ENCODE results near the gene NHS. TPM values are rescaled to one million over a fixed set of nuclear protein-coding genes. Genes with fewer than 3 reads are reported as not detected.

NHS gene
- total RNA-seq, 1 donor from 2014 or later, result 2.5 TPM

GRCh38 chrX:17595456-17596035 lies 220.5 kb downstream of the NHS start:
- Histone ChIP-seq H3K4me3 (no peak overlapping the region), H3K36me3 (no peaks in the 10 kb centered on the region), H3K9me3 (no peaks in the 10 kb centered on the region), H3K27me3 (no peaks in the 10 kb centered on the region), H3K4me1 (no peaks in the 10 kb centered on the region), H3K27ac (no peak overlapping the region)
- ATAC-seq, result peak; percentile 43
- no peak for TF ChIP-seq CTCF (IDR thresholded peaks at IDR 0.05)
- intact Hi-C loops (cut with DNase I), result no loop called here
- DNase-seq, result no peak

- H3K4me3 ChIP-seq, result no peak overlapping the region
- no peaks in the 10 kb centered on the region for H3K4me1 ChIP-seq
- ATAC-seq, result no peak
- no peaks in the 10 kb centered on the region for H3K9me3 ChIP-seq
- no peak for TF ChIP-seq CTCF (IDR thresholded peaks at IDR 0.05)
- intact Hi-C loops (cut with DNase I), result no loop called here
- H3K36me3 ChIP-seq, result no peaks in the 10 kb centered on the region
- no peak for DNase-seq
- H3K27me3 ChIP-seq, result no peaks in the 10 kb centered on the region
- no peak overlapping the region for H3K27ac ChIP-seq
These were observed 221.1 kb downstream of the NHS start for GRCh38 chrX:17596061-17596460.

- intact Hi-C loops (cut with DNase I), result no loop called here
- Histone ChIP-seq H3K4me1 (no peaks in the 10 kb centered on the region), H3K27ac (no peak overlapping the region), H3K9me3 (no peaks in the 10 kb centered on the region), H3K4me3 (no peak overlapping the region), H3K27me3 (no peaks in the 10 kb centered on the region), H3K36me3 (no peaks in the 10 kb centered on the region)
- ATAC-seq (no peak), DNase-seq (no peak)
- no peak for TF ChIP-seq CTCF (IDR thresholded peaks at IDR 0.05)
These were observed 221.7 kb downstream of the NHS start for GRCh38 chrX:17596546-17597205.

- ATAC-seq (no peak), DNase-seq (no peak)
- Histone ChIP-seq H3K9me3 (no peaks in the 10 kb centered on the region), H3K27ac (no peak overlapping the region), H3K36me3 (no peaks in the 10 kb centered on the region), H3K4me1 (no peaks in the 10 kb centered on the region), H3K27me3 (no peaks in the 10 kb centered on the region), H3K4me3 (no peak overlapping the region)
- intact Hi-C loops (cut with DNase I), result no loop called here
- TF ChIP-seq CTCF (IDR thresholded peaks at IDR 0.05), result no peak
These were observed 222.3 kb downstream of the NHS start for GRCh38 chrX:17597327-17597726.

GRCh38 chrX:17597836-17598439 lies 222.9 kb downstream of the NHS start:
- Histone ChIP-seq H3K4me1 (no peaks in the 10 kb centered on the region), H3K36me3 (no peaks in the 10 kb centered on the region), H3K4me3 (no peak overlapping the region), H3K9me3 (no peaks in the 10 kb centered on the region), H3K27ac (no peak overlapping the region), H3K27me3 (no peaks in the 10 kb centered on the region)
- DNase-seq (peak; percentile 77), ATAC-seq (peak; percentile 53)
- no peak for TF ChIP-seq CTCF (IDR thresholded peaks at IDR 0.05)
- intact Hi-C loops (cut with DNase I), result no loop called here

All from upper lobe of right lung (tissue), 1 donor.